GM12864 (cell line): ENCODE measurements around the gene TPRN.

Source experiments
- DNase-seq: peaks from one replicate; pipeline ENCODE4 v3.0.0-alpha.2; 2011; ENCODE audit warnings: low read depth
- H3K4me3 ChIP-seq: 2 replicates; pipeline ENCODE4 v1.5.1; 2011; ENCODE audit warnings: mild to moderate bottlenecking, low read depth, low read length, control low read depth
- TF ChIP-seq, protein P1 (sequence below): IDR thresholded peaks from 2 replicates; pipeline ENCODE4 v1.5.1; 2011; ENCODE audit warnings: low read depth, mild to moderate bottlenecking, moderate library complexity, low read length, control low read depth, inconsistent platforms; ENCODE audit errors: missing control alignments

Gene TPRN

DNA sequence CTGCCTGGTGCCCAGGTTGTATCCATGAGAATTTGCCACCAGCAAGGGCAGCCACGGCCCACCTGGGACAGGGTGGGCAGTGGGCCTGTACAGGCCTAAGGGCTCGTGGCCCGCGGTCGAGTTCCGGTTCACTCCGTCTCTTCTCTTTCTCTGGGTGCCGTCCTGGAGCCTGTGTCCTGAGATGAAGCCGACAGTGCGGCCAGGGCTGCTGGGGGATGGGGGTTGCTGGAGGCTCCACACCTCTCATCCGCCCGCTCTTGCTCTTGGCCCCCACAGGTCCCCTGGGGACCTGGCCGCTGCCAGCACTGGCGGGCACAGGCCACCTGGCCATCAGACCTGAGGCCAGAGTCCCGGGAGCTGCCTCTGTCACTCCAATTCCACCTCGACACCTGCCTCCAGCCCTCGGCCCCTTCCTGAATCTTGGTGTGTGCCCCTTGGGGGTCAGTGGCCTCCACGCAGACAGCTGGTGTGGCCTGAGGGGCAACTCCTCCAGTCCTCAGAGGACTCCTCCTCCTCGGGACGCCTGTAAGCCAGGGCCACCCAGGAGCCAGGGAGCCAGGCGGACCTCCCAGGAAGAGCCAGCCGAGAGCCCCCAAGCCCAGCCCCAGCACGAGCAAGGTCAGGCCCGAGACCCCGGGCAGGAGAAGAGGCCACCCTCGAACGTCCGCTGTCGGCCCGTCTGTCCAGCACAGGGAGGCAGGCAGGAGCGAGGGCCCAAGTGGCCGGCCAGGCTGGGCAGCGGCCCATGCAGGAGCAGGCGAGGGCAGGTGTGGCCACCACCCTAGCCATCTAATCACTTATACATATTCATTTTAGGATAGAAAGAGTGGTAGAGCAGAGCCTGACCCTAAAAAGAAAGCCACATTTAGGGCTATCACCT, 35.9 kb downstream of the TPRN start:
- TF ChIP-seq, protein P1, sequence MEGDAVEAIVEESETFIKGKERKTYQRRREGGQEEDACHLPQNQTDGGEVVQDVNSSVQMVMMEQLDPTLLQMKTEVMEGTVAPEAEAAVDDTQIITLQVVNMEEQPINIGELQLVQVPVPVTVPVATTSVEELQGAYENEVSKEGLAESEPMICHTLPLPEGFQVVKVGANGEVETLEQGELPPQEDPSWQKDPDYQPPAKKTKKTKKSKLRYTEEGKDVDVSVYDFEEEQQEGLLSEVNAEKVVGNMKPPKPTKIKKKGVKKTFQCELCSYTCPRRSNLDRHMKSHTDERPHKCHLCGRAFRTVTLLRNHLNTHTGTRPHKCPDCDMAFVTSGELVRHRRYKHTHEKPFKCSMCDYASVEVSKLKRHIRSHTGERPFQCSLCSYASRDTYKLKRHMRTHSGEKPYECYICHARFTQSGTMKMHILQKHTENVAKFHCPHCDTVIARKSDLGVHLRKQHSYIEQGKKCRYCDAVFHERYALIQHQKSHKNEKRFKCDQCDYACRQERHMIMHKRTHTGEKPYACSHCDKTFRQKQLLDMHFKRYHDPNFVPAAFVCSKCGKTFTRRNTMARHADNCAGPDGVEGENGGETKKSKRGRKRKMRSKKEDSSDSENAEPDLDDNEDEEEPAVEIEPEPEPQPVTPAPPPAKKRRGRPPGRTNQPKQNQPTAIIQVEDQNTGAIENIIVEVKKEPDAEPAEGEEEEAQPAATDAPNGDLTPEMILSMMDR: no peak
- DNase-seq: no peak
- H3K4me3 ChIP-seq: no peak overlapping the region

DNA sequence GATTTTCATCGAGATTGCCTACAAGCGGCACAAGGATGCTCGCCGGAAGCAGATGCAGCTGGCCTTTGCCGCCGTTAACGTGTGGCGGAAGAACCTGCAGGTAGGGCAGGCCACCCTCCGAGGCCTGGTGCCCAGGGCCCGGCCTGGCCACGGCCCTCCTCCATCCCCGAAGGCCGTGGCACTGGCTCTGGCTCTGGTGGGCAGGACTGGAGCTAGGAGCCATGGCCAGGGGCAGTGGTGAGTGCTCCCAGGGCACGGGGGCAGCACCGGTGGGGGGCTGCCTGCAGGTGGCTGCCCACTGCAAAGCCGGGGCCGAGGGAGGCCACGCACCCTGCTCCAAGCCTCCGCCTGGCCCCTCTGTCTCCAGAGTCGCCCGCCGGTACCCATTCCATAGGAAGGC, 36.7 kb downstream of the TPRN start:
- TF ChIP-seq, protein P1: no peak
- DNase-seq: no peak
- no peak overlapping the region for H3K4me3 ChIP-seq

DNA sequence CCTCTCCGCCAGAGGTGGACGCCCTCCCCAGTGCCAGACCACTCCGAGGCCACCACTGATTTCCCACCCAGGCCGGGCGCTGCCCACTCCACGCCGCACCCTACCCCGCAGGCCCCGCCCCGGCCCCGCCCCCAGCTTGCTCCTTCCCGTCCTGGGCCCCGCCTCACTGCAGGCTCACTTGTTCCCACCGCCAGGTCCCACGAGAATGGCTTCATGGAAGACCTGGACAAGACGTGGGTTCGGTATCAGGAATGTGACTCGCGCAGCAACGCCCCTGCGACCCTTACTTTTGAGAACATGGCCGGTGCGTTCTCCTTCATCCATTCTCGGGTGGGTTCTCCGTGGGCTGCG, 37.2 kb downstream of the TPRN start:
- no peak for DNase-seq
- H3K4me3 ChIP-seq: no peak overlapping the region
- TF ChIP-seq, protein P1: no peak

DNA sequence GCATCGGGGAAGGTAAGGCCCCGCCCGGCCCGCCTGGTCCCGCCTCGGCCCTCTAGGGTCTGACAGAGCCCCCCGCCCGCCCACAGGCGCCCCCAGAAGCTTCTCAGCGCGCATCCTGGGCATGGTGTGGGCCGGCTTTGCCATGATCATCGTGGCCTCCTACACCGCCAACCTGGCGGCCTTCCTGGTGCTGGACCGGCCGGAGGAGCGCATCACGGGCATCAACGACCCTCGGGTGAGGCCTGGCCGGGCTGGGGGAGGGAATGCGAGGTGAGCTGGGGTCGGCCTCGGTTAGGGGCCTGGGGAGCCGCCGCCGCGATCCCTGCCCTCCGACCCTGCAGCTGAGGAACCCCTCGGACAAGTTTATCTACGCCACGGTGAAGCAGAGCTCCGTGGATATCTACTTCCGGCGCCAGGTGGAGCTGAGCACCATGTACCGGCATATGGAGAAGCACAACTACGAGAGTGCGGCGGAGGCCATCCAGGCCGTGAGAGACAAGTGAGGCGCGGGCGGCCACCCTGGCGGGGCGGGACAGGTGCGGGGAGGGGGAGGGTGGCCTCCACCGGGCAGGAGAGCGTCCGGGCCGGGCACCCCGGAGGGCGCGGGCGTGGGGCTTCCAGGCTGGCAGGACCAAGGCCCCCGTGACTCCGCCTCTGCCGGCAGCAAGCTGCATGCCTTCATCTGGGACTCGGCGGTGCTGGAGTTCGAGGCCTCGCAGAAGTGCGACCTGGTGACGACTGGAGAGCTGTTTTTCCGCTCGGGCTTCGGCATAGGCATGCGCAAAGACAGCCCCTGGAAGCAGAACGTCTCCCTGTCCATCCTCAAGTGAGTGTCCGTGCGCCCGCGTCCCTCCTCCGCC, 37.8 kb downstream of the TPRN start:
- no peak for DNase-seq

DNA sequence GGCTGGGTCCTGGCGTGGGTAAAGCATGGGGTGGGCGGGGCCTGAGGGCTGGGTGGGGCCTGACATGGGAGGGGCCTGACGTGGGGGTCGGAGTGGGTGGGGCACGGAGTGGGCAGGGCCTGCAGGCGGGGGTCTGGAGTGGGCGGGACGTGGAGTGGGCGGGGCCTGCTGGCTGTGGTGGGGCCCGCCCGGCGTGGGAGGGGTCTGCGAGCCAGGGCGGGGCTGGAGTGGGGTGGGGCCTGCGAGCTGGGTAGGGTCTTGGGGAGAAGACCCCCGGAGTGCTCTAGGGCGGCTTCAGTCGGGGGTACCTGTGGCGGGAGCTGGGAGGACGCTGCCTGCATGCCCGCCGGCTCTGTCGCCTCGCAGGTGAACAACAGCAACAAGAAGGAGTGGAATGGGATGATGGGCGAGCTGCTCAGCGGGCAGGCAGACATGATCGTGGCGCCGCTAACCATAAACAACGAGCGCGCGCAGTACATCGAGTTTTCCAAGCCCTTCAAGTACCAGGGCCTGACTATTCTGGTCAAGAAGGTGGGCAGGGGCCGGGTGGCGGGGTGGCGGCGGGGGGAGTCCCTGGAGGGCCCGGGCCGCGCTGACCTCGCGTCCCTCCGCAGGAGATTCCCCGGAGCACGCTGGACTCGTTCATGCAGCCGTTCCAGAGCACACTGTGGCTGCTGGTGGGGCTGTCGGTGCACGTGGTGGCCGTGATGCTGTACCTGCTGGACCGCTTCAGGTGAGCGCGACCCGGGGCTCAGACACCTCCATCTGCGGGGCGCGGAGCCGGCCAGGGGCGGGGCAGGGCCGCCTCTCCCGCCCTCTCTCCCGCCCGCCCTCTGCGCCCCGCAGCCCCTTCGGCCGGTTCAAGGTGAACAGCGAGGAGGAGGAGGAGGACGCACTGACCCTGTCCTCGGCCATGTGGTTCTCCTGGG, 38.7 kb downstream of the TPRN start:
- no peak overlapping the region for H3K4me3 ChIP-seq
- TF ChIP-seq, protein P1: no peak
- DNase-seq: no peak

More for the DNA sequence above, 37.8 kb downstream of the TPRN start:
- TF ChIP-seq, protein P1: no peak
- H3K4me3 ChIP-seq: no peak overlapping the region
